GM21529 (cell line): ENCODE results near the gene CLSTN3.
"Not testable (repeated sequence)": the region's sequence is repeated elsewhere in the genome, so short reads cannot be mapped to it uniquely, and the experiment has no call there.

Source experiments
- ATAC-seq: cut with Tn5 transposase; IDR thresholded peaks from one replicate; pipeline ENCODE4 v1.9.1; 2021; ENCODE audit not compliant: unreplicated experiment

Gene CLSTN3

DNA sequence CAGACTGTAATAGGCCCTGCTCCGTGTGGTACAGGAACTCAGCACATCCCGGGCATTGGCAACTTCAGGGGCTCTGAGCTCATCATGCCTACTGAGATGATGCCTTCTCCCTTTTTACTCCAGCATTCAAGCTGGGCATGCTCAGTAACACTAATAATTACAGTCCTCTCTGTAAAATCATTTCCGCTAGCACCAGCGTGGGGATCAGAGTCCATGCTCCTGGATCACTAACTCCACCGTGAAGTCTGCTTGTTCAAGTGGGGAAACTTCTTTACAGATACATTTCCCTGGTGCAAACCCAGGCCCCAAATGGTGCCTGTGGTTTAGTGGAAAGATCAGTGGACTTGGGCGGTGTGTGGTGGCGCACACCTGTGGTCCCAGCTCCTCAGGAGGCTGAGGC lies 16.7 kb downstream of the CLSTN3 start:
- ATAC-seq = no peak

DNA sequence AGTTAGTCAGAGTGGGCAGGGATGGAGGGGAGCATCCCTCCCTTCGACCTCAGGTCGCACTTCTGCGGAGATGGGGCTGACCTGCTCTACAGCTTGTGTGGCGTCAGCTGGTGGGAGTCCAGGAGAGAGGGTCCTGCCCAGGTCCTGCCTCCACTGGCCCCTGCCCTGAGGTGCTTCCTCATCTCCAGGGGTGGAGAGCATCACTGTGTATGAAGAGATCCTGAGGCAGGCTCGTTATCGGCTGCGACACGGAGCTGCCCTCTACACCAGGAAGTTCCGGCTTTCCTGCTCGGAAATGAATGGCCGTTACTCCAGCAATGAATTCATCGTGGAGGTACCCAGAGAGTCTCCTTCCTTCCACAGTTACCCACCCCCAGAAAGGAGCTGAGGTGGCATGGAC lies 20.2 kb downstream of the CLSTN3 start:
- ATAC-seq = no peak

DNA sequence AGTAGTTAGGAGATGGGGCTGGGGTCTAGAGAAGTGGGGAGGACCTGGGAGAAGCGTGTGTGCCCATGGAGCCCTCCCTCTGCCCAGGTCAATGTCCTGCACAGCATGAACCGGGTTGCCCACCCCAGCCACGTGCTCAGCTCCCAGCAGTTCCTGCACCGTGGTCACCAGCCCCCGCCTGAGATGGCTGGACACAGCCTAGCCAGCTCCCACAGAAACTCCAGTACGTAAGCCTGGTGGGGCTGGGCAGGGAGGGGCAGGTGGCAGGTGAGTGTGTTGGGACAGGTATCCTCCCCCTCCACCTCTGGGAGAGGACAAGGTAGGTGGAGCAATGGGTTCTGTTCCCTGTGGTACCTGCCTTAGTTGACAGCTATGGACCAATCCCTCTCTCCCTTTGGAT lies 20.7 kb downstream of the CLSTN3 start:
- ATAC-seq = no peak

DNA sequence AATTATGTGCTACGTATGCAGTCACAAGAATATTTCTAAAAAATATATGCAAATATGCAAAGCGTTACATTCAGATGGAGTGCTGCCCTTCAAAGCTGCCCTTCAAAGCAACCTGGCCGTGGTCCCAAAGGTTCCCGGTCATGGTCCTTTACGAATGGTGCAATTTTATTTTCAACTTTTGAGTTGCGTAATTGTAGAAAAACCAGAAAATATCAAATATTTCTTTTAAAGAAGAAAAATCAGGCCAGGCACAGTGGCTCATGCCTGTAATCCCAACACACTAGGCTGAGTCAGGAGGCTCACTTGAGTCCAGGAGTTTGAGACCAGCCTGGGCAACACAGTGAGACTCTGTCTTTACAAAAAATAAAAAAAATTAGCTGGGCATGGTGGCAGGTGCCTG lies 21.4 kb downstream of the CLSTN3 start:
- ATAC-seq = no peak

DNA sequence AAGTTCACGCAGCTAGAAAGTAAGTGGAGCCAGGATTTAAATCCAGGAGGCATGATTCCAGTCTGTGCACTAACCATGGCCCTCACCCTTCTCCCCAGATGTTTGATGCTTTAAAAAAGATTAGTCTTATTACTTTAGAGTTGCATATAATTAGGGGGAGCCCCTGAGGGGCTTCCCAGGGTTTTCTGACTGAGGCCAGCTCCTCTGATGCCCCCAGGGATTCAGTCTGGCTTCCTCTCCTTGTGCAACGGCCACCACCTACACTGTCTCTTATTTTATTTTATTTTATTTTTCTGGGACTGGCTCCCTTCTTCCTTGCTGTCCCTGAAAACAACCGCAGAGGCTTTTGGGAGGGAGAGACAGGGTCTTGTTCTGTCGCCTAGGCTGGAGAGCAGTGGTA lies 22.6 kb downstream of the CLSTN3 start:
- no peak for ATAC-seq

DNA sequence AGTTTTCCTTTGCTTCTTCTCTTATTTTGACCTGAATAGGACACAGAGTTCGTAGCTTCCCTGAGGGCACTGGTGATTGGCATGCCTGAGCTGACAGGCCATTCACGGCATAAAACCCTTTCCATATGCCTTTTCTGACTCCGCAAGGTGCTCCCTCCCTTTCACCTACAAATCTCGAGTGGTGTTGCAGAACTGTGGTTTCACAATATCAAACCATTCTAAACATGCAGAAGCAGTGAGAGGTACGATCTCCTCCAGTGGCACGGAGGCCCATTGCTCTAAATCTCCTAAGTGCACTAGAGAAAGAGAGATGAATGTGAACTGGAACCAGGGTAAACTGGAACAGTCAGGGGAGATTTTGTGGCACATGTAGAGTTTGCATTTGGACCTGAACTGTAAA lies 23.9 kb downstream of the CLSTN3 start:
- ATAC-seq = no peak

DNA sequence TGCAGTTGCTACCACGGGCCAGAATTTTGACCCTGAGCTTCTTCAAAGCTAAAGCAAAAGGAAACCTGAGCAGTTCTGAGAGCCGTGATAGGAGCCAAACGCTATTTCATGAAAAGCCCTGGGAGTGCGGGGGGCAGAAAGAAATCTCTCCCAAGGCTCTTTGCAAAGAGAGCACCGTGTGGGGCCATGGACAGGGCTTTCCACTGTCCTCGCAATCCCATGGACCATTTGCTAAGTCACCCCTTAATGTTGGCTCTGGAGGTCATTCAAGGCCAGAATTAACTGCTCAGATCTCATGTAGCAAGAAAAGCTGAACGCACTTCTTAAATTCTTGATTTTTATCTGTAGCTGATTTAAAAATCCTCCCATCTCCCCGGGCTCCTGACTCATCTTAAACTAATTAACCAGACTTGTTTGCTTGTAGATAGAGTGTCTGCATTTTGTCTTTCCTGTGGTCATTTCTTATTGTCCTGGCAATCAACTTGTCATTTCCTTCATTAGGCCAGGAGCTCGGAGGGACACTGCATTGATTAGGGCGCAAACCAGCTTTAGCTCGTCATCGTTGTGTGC lies 24.8 kb downstream of the CLSTN3 start:
- ATAC-seq = no peak

DNA sequence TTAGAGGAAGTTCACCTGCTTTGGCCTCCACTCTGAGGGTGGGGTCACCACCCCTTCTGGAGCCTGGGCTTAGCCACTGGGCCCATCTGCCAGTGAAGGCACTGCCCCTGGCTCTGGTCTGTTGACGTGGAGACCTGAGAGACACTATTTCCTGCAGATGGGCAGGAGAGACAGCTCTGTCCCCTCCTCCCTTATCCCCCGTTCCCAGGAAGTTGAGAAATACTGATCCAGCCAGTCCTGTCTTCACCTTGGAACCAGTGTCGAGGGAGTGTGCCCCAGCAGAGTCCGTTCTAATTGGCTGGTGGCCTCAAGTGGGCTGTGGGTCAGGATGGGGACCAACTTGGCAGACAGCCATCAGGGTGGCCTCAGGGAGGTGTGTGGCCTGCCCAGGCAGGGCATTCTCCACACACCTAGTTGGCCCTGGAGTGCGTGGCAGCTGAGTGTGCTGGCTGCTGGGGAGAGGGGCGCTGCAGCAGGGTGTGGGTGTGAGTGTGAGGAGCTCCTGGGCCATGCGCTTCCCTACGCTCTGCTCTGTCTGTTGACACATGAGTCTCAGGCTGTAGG lies 25.4 kb downstream of the CLSTN3 start:
- no peak for ATAC-seq

DNA sequence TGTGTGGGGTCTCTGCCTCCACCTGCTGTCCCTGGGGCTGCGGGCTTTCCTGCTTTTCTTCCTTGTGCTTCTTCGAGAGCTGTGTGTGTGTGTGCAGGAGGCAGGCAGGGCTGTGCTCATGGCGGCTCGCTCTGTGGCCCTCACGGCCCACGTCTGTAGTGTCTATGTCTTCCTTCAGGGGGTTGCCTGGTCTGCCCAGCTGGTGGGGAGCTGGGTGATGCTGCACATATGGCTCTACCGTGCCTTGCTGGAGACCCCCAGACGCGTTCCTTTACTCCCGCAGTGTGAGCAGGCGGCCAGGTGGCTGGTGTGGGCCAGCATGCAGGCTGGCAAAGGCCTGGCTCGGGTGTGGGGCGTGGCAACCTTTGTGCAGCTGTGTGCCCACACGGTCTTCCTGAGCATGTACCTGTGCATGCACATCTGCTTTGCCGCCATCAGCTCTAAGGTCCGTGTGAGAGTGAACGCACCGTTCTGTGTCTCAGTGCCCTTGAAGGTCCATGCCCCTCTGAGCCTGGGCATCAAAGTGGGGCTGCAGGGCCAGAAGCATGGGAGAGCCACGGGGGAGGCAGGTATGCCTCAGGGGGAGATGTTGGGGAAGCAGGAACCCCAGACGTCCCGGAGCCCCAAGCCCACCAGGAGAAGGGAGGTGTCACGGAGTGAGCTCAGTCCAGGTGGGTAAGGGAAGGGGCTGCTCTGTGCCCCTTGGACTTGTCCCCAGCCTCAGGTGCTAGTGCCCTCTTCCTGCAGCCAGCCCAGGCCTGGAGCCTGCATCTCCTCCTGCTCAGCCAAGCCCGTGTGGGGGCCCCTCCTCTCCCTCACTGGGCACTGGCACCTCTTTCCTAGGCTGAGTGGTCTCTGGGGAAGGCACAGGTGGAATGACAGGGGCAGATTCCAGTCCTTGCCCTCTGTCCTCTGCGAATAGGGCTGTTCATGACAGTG lies 26.4 kb downstream of the CLSTN3 start:
- no peak for ATAC-seq

DNA sequence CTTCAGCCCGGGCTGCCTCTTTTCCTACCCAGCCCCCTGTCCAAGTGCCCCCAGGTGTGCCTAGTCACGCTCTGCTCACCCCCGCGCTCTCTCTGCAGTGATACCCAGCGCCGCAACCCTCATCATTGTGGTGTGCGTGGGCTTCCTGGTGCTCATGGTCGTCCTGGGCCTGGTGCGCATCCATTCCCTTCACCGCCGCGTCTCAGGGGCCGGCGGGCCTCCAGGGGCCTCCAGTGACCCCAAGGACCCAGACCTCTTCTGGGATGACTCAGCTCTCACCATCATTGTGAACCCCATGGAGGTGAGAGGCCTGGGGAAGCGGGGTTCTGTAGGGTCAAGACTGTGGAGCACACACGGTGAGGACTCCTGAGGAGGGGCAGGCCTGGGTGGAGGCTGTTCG lies 27.2 kb downstream of the CLSTN3 start:
- ATAC-seq = no peak

DNA sequence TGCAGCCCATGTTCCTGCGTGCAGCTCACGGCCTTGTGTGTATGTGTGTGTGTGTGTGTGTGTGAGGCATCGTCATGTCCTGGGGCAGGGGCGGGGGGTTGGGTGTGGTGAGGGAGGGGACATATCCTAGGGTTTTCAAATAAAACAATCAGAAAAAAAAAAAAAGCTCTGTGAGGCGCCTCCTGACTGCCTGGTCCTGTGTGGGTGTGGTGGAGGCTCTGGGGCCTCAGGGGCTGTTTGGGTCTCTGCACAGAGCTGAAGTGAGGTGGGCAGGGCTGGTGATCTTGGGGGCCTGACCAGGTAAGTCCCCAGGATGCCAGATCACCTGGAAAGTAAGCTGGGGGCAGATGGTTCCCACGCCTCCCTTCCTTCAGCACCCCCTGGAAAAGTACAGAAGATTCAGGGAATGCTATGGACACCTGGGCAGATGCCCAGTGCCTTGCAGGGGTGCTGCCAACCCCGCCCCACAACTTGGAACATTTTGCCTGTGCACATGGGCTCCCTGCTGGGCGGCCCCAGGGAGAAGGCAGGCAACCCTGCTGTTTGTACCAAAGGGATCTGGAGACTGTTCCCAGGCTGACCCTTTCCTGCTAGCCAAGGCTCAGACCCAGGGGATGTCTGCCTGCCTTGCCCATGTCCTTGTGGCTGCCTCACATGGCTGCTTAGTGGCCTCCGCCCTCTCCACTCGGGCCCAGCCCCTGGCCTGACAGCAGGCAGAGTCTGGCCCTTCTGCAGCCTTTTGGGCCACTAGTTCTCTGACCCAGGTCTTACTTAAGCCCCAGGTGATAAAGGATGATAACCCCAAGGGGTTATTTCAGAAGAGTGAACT lies 28.8 kb downstream of the CLSTN3 start:
- no peak for ATAC-seq

DNA sequence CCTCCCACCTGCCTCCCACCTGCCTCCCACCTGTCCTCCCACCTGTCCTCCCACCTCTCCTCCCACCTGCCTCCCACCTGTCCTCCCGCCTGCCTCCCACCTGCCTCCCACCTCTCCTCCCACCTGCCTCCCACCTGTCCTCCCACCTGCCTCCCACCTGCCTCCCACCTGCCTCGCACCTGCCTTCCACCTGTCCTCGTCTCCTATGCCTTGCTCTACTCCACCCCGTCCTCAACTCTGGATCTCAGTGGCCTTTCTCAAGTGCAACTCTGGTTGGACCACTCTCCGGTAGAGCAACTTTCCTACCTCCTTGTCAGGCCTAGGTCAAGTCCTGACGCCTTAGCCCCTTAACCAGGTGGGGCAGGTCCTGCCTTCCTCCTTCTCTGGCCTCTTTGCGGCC lies 30.0 kb downstream of the CLSTN3 start:
- ATAC-seq = no peak

DNA sequence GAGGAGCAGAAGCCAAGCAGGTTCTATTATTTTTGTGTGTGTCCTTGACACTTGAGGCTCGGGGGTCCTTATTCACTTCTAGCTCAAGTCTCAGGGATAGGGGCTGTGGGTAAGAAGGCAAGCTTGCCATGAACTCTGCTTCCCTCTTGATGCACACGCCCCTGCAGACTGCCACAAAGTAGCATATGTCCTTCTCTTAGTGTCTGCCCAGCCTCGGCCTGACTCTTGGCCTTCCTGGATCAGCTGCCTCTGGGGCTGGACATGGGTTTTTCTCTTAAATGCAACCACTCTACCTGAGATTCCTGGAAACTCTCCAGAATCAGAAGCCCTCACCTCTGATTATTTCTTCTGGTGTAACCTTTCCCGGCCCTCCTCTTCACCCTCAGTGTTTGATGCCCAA lies 31.2 kb downstream of the CLSTN3 start:
- ATAC-seq = no peak

DNA sequence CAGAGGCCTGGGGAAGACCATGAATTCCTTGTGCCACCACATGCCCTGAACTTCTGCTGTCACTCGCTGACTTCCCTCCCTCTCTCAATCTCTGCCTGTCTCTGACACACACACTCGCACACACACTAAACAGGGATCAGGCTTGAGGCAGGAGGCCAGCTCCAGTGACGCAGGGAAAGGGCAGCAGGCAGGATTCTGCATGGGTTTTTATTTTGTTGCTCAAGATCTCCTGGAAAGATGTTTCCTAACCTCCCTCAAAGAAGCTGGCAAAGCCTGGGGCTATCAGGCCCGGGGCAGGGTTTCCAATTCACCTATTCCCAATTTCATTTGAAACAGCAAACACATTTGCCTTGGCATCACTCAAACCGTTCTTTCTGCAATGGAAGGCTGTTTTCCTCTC lies 31.6 kb downstream of the CLSTN3 start:
- ATAC-seq = no peak

DNA sequence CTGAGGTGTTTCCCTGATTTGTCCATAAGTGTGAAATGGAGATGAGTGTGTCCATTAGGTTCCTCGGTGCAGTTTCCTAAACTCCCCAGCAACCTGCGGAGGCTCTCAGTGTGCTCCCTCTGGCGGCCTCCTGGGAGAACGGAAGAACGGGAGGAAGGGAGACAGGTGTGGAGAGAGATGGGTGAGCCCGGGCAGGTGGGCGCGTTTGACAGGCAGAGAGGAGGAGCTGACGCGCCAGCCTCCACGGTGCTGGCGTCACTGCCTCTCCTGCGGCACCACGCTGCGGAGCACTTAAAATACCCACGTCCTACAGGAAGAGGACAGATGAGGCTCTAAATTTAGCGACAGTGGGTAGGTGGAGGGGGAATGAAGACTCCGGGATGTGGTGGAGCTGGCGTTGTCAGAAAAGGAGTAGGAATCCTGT lies 32.5 kb downstream of the CLSTN3 start:
- ATAC-seq = no peak

DNA sequence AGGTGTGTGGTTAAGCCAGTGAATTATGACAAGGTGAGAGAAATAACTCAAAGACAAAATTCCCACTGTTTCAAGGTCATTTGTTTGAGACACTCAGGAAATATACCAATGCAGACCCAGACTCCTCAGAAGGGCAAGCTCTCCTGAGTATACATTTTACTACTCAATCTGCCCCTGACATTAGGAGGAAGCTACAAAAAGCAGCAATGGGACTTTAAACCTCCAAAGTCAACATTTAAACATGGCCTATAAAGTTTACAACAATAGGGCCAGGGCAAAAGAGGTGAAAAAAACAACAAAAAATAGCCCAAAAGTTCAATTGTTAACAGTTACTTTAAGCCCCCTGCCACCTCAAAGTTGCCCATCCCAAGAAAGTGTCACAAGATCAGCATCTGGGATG lies 39.8 kb downstream of the CLSTN3 start:
- ATAC-seq = no peak

DNA sequence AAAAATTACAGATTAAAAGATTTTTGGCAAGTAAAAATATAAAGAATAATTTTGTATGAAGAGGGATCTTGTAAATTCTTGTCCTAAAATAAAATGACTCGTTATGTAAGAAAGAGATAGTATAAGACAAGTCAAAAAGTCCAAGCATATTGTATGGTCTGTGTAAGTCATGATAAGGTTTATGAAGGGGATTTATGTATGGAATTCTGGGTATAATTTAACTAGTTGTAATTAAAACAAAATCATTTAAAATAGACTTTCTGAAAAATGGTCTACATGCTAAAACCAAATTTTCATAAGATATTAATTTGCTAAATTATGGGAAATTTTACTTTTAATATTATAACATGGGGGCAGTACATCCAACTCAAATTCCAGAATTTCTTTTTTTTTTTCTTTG lies 41.7 kb downstream of the CLSTN3 start:
- ATAC-seq = no peak

DNA sequence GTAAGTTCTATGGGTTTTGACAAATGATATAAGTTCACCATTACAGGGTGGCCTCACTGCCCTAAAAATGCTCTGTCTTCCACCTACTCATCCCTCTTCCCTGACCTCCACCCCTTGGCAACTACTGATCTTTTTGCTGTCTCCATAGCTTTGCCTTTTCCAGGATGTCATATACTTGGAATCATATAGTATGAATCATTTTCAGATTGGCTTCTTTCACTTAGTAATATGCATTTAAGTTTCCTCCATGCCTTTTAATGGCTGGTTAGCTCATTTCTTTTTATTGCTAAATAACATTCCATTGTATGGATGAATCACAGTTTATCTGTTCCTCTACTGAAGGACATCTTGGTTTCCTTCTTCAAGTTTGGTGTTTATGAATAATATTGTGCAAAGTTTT lies 45.3 kb downstream of the CLSTN3 start:
- no peak for ATAC-seq

DNA sequence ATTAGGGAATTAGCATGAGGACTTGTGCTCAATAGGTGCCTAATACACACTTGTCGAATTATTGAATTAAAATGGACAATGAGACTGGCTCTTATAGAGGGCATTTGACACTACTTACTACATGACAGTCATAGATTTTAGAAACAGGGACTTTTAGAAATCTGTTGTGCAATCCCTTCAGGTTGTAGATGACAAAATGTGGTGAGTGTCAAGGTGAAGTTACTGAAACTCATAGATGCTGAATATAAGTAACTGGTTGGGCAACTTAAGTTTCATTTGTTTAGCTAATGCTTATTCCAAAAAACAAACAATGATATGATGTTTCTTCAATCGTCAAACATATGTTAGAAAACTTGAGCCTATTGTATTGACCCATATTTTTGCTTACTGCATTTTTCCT lies 46.4 kb downstream of the CLSTN3 start:
- no peak for ATAC-seq

DNA sequence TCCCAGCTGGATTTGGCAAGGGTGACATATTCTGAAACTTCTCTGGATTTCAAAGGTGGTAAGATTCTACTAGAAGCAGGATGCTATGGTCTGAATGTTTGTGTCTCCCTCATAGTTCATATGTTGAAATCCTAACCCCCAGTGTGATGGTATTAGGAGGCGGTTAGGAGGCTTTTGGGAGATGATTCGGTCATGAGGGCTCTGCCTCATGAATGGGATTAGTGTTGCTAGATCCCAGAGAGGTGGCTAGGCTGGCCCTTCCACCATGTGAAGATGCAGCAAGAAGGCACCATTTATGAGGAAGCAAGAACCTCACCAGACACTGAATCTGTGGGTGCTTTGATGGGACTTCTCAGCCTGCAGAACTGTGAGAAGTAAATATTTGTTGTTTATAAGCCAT lies 48.3 kb downstream of the CLSTN3 start:
- ATAC-seq = no peak

DNA sequence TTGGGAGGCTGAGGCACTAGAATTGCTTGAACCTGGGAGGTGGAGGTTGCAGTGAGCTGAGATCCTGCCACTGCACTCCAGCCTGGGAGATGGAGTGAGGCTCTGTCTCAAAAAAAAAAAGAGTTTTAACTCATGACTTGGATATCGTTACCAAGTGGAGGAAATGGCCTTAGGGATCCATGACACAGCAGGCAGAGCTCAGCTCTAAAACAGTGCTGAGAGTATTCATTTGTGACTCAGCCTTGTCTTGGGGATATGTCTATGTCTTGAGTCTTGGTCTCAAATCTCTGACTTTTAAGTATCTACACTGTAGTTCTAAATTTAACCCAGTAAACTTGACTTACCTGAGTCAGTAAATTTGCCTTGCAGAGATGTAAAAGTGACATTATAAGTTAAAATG lies 50.5 kb downstream of the CLSTN3 start:
- ATAC-seq = no peak

DNA sequence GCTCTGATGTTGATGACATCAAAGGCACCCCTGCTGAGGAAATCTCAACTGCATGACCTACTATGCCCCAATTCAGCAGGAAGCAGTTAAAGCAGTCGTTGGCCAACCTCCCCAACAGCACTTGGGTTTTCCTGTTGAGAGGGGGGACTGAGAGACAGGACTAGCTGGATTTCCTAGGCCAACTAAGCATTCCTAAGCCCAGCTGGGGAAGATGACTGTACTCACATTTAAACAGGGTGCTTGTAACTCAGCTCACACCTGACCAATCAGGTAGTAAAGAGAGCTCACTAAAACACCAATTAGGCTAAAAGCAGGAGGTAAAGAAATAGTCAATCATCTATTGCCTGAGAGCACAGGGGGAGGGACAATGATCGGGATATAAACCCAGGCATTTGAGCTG lies 55.9 kb downstream of the CLSTN3 start:
- ATAC-seq = not testable (repeated sequence)
